ENCODE results near the gene CDADC1.
A peak's percentile ranks its signal among the peaks of the same experiment; 100 is the strongest.

The CDADC1 gene

DNA sequence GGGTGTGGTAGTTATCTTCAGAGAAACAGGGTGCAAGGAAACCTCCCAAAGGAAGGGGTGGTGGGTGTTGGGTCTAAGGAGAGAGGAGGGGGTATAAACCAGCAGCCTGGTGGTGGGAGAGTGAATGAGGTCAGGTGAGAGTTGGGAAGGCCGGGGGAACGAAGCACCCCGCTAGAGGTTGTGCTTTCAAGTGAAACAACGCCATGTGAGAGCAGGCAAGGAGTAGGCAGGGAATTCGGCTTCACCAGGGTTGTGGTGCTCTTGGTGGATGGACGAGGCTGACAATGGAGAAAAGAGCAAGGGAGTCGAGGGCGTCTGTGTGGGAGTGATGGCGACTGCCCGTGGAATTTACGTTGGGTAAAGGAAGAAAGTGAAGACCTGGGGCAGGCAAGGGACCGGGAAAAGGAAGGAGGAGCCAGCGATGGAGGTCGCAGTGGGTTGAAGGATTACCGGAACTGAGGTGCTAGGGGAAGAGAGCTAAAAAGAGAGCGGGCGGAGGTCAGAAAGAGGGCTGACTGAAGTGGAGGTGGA lies 29.7 kb upstream of the CDADC1 start:
- H3K4me3 ChIP-seq (ENCODE audit: low read length in 2 of 2): no peak overlapping the region
- H3K9ac ChIP-seq (ENCODE audit: low read depth in 1 of 2, low read length in 2 of 2): no peak overlapping the region
- H3K36me3 ChIP-seq (ENCODE audit: control insufficient read depth in 2 of 2, insufficient read depth in 2 of 2, low read length in 2 of 2): no peaks in the 10 kb centered on the region
- H3K27ac ChIP-seq (ENCODE audit: low read depth in 2 of 2, low read length in 2 of 2): no peak overlapping the region
- peaks cover 38 to 43% of the 10 kb centered on the region in 2 donors for H3K27me3 ChIP-seq (ENCODE audit: control insufficient read depth in 2 of 2, insufficient read depth in 2 of 2, low read length in 2 of 2)
- no peaks in the 10 kb centered on the region for H3K9me3 ChIP-seq (ENCODE audit: control insufficient read depth in 2 of 2, low read length in 2 of 2)
- H3K4me1 ChIP-seq (ENCODE audit: control insufficient read depth in 2 of 2, insufficient read depth in 2 of 2, low read length in 2 of 2): peaks cover 7 to 15% of the 10 kb centered on the region in 2 donors

DNA sequence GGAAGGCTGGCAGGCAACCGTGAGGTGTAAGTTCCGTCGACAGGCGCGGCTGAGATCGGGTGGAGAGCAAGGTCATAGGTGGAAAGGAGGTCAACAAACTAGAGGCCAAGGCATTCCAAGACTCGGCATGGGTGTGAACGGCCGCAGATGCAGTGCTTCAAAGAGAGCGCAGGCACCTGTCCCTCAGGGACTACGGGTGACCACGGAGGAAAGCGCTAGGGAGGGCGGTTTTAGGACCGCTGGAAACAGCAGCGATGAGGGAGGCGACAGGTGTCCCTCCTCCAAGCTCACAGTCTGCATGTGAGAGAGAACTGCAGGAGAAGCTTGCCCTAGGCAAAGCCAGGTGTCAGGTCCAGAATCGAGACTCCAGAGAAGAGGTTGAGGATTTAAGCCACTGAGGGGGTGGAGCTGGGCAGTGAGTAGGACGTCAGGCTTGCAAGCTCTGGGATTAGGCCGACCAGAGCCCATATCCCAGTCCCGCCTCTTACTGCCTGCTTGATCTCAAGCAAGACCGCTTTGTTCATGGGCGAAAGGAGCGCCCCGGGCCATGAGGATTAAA lies 29.2 kb upstream of the CDADC1 start:
- Histone ChIP-seq H3K4me3 (ENCODE audit: low read length in 2 of 2) (no peak overlapping the region), H3K9me3 (ENCODE audit: control insufficient read depth in 2 of 2, low read length in 2 of 2) (no peaks in the 10 kb centered on the region), H3K4me1 (ENCODE audit: control insufficient read depth in 2 of 2, insufficient read depth in 2 of 2, low read length in 2 of 2) (peaks cover 7 to 15% of the 10 kb centered on the region in 2 donors), H3K27me3 (ENCODE audit: control insufficient read depth in 2 of 2, insufficient read depth in 2 of 2, low read length in 2 of 2) (peaks cover 38 to 43% of the 10 kb centered on the region in 2 donors), H3K36me3 (ENCODE audit: control insufficient read depth in 2 of 2, insufficient read depth in 2 of 2, low read length in 2 of 2) (no peaks in the 10 kb centered on the region), H3K27ac (ENCODE audit: low read depth in 2 of 2, low read length in 2 of 2) (no peak overlapping the region), H3K9ac (ENCODE audit: low read depth in 1 of 2, low read length in 2 of 2) (no peak overlapping the region)

DNA sequence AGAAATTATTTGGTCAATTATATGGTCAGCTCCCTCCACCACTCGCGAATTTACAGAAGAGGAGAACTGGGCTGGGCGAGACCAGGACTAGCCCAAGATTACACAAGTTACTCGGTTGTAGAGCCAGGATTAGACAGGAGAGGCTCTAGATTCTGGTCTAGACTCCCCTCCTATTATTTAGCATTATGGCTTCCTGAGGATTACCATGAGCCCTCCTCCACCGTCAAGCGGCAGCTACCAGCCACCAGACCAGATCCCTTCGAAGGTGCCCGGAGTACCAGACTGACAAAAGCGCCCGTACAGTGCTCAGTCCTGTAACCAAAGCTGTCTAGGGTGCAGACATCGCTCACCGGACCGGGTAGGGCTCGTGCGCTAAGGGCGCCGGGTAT lies 28.1 kb upstream of the CDADC1 start:
- Histone ChIP-seq H3K4me1 (ENCODE audit: control insufficient read depth in 2 of 2, insufficient read depth in 2 of 2, low read length in 2 of 2) (peaks cover 7 to 12% of the 10 kb centered on the region in 2 donors), H3K27ac (ENCODE audit: low read depth in 2 of 2, low read length in 2 of 2) (no peak overlapping the region), H3K36me3 (ENCODE audit: control insufficient read depth in 2 of 2, insufficient read depth in 2 of 2, low read length in 2 of 2) (no peaks in the 10 kb centered on the region), H3K9me3 (ENCODE audit: control insufficient read depth in 2 of 2, low read length in 2 of 2) (no peaks in the 10 kb centered on the region), H3K9ac (ENCODE audit: low read depth in 1 of 2, low read length in 2 of 2) (no peak overlapping the region), H3K27me3 (ENCODE audit: control insufficient read depth in 2 of 2, insufficient read depth in 2 of 2, low read length in 2 of 2) (peaks cover 41 to 43% of the 10 kb centered on the region in 2 donors), H3K4me3 (ENCODE audit: low read length in 2 of 2) (peak overlapping the region; percentile 45 to 46)

DNA sequence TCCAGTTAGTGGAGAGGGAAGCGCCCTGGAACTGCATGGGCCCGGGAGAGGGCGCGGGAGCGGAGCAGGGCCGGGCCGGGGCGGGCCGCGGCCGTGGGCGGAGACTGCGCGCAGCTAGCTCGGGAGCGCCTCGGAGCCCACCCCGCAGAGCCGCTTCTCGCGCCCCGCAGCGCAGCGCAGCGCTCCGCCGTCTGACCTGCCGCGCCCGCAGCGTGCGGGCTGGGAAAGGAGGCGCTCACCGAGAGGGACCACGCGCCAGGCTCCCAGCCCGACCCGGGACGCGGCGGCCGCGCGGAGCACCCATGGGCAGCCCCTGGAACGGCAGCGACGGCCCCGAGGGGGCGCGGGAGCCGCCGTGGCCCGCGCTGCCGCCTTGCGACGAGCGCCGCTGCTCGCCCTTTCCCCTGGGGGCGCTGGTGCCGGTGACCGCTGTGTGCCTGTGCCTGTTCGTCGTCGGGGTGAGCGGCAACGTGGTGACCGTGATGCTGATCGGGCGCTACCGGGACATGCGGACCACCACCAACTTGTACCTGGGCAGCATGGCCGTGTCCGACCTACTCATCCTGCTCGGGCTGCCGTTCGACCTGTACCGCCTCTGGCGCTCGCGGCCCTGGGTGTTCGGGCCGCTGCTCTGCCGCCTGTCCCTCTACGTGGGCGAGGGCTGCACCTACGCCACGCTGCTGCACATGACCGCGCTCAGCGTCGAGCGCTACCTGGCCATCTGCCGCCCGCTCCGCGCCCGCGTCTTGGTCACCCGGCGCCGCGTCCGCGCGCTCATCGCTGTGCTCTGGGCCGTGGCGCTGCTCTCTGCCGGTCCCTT lies 27.5 kb upstream of the CDADC1 start, which contains the start of gene MLNR:
TSS of gene MLNR (plus strand) at position 303 of the 820 bp plus-strand sequence. CDS start at position 303, 0 bp downstream.
- Histone ChIP-seq H3K4me3 (ENCODE audit: low read length in 2 of 2) (peak within 1 kb of the TSS; percentile 45 to 46), H3K27me3 (ENCODE audit: control insufficient read depth in 2 of 2, insufficient read depth in 2 of 2, low read length in 2 of 2) (peaks cover 43 to 44% of the 10 kb centered on the region in 2 donors), H3K4me1 (ENCODE audit: control insufficient read depth in 2 of 2, insufficient read depth in 2 of 2, low read length in 2 of 2) (peaks cover 4 to 9% of the 10 kb centered on the region in 2 donors), H3K9me3 (ENCODE audit: control insufficient read depth in 2 of 2, low read length in 2 of 2) (no peaks in the 10 kb centered on the region), H3K36me3 (ENCODE audit: control insufficient read depth in 2 of 2, insufficient read depth in 2 of 2, low read length in 2 of 2) (no peaks in the 10 kb centered on the region), H3K27ac (ENCODE audit: low read depth in 2 of 2, low read length in 2 of 2) (no peak within 1 kb of the TSS), H3K9ac (ENCODE audit: low read depth in 1 of 2, low read length in 2 of 2) (no peak within 1 kb of the TSS)

DNA sequence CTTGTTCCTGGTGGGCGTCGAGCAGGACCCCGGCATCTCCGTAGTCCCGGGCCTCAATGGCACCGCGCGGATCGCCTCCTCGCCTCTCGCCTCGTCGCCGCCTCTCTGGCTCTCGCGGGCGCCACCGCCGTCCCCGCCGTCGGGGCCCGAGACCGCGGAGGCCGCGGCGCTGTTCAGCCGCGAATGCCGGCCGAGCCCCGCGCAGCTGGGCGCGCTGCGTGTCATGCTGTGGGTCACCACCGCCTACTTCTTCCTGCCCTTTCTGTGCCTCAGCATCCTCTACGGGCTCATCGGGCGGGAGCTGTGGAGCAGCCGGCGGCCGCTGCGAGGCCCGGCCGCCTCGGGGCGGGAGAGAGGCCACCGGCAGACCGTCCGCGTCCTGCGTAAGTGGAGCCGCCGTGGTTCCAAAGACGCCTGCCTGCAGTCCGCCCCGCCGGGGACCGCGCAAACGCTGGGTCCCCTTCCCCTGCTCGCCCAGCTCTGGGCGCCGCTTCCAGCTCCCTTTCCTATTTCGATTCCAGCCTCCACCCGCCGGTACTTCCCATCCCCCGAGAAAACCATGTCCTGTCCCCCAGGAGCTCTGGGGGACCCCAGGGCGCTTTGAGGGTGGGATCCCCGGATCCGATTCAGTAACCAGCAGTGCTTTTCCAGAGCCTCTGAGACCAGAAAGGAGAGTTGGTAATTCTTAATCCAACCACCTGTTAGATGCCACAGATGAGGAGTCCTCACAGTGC lies 26.7 kb upstream of the CDADC1 start:
- H3K27me3 ChIP-seq (ENCODE audit: control insufficient read depth in 2 of 2, insufficient read depth in 2 of 2, low read length in 2 of 2): peaks cover 43 to 44% of the 10 kb centered on the region in 2 donors
- no peak overlapping the region for H3K9ac ChIP-seq (ENCODE audit: low read depth in 1 of 2, low read length in 2 of 2)
- no peaks in the 10 kb centered on the region for H3K9me3 ChIP-seq (ENCODE audit: control insufficient read depth in 2 of 2, low read length in 2 of 2)
- H3K4me3 ChIP-seq (ENCODE audit: low read length in 2 of 2): no peak overlapping the region
- no peaks in the 10 kb centered on the region for H3K36me3 ChIP-seq (ENCODE audit: control insufficient read depth in 2 of 2, insufficient read depth in 2 of 2, low read length in 2 of 2)
- H3K27ac ChIP-seq (ENCODE audit: low read depth in 2 of 2, low read length in 2 of 2): no peak overlapping the region
- H3K4me1 ChIP-seq (ENCODE audit: control insufficient read depth in 2 of 2, insufficient read depth in 2 of 2, low read length in 2 of 2): peaks cover 4 to 9% of the 10 kb centered on the region in 2 donors

DNA sequence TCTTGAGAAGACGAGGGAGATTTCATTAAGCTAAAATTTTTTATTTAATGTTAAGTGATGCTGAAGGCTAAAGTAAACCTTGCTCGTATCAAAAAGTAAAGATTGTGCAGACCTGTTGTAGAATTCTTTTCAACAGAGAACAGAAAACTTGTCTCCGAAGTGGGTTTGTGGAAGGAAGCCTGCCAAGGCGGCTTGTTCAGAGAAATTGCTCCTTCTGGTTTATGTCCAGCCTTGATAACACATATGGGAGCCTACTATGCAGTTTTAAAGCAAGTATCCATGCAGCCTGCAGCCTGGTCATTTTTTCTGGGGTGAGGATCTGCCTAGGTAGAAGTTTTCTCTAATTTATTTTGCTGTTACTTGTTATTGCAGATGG lies 26.1 kb upstream of the CDADC1 start:
- Histone ChIP-seq H3K36me3 (ENCODE audit: control insufficient read depth in 2 of 2, insufficient read depth in 2 of 2, low read length in 2 of 2) (no peaks in the 10 kb centered on the region), H3K27ac (ENCODE audit: low read depth in 2 of 2, low read length in 2 of 2) (no peak overlapping the region), H3K4me1 (ENCODE audit: control insufficient read depth in 2 of 2, insufficient read depth in 2 of 2, low read length in 2 of 2) (peaks cover 4 to 9% of the 10 kb centered on the region in 2 donors), H3K9ac (ENCODE audit: low read depth in 1 of 2, low read length in 2 of 2) (no peak overlapping the region), H3K4me3 (ENCODE audit: low read length in 2 of 2) (no peak overlapping the region), H3K27me3 (ENCODE audit: control insufficient read depth in 2 of 2, insufficient read depth in 2 of 2, low read length in 2 of 2) (peaks cover 43 to 44% of the 10 kb centered on the region in 2 donors), H3K9me3 (ENCODE audit: control insufficient read depth in 2 of 2, low read length in 2 of 2) (no peaks in the 10 kb centered on the region)

DNA sequence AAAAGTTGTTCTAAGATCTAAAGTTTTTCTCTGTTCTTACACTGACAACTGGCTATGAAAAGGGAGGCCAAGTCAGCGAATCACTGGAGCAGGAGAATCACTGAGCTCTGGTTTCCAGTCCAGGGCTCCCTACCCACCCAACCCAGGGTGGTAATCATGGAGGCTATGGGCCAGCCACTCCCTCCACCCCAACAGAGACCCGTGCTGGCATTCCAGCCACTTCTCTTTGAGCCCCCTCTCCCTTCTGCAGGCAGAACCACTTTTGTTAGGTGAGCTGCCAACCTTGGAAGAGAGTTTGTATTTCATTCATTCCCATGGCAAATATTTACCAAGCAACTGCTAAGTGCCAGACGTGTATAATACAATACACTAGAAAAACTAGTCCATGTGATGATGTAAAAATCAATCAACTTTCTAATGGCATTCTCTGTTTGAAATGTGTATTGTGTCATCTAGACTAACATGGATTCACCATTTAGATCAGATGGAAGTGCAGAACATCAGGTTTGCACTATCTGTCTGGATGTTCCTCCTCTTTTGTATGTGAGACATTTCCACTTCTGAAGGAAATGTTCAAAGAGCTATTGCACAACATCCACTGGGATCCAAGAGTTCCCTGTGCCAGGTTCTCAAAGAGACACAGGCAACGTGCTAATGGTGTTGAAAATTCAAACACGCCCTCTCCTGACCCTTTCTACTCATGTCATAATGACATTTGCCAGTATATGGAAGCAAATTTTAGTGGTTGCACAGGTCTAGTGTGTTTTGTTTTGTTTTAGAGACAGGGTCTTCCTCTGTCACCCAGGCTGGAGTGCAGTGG lies 22.3 kb upstream of the CDADC1 start:
- Histone ChIP-seq H3K27me3 (ENCODE audit: control insufficient read depth in 2 of 2, insufficient read depth in 2 of 2, low read length in 2 of 2) (peaks cover 13 to 19% of the 10 kb centered on the region in 2 donors), H3K4me3 (ENCODE audit: low read length in 2 of 2) (no peak overlapping the region), H3K36me3 (ENCODE audit: control insufficient read depth in 2 of 2, insufficient read depth in 2 of 2, low read length in 2 of 2) (no peaks in the 10 kb centered on the region), H3K9me3 (ENCODE audit: control insufficient read depth in 2 of 2, low read length in 2 of 2) (no peaks in the 10 kb centered on the region), H3K27ac (ENCODE audit: low read depth in 2 of 2, low read length in 2 of 2) (no peak overlapping the region), H3K4me1 (ENCODE audit: control insufficient read depth in 2 of 2, insufficient read depth in 2 of 2, low read length in 2 of 2) (peaks cover 1 to 2% of the 10 kb centered on the region in 2 donors), H3K9ac (ENCODE audit: low read depth in 1 of 2, low read length in 2 of 2) (no peak overlapping the region)

DNA sequence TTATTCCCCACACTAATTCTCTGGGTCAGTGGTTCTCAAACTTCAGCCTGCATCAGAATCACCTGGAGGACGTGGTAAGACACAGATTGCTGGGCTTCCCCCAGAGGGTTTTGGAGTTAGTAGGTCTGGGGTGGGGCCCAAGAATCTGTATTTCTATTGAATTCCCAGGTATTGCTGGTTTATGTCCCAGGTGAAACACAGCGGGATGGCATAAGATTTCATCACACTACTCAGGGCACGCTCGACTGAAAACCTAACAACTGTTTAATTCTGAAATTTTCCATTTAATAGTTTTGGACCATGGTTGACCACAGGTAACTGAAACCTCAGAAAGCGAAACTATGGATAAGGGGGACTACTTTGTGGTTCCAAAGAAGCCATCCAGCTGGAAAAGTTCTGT lies 21.1 kb upstream of the CDADC1 start:
- no peak overlapping the region for H3K9ac ChIP-seq (ENCODE audit: low read depth in 1 of 2, low read length in 2 of 2)
- no peaks in the 10 kb centered on the region for H3K4me1 ChIP-seq (ENCODE audit: control insufficient read depth in 2 of 2, insufficient read depth in 2 of 2, low read length in 2 of 2)
- peaks cover 10 to 12% of the 10 kb centered on the region in 2 donors for H3K27me3 ChIP-seq (ENCODE audit: control insufficient read depth in 2 of 2, insufficient read depth in 2 of 2, low read length in 2 of 2)
- no peak overlapping the region for H3K4me3 ChIP-seq (ENCODE audit: low read length in 2 of 2)
- no peak overlapping the region for H3K27ac ChIP-seq (ENCODE audit: low read depth in 2 of 2, low read length in 2 of 2)
- H3K36me3 ChIP-seq (ENCODE audit: control insufficient read depth in 2 of 2, insufficient read depth in 2 of 2, low read length in 2 of 2): no peaks in the 10 kb centered on the region
- no peaks in the 10 kb centered on the region for H3K9me3 ChIP-seq (ENCODE audit: control insufficient read depth in 2 of 2, low read length in 2 of 2)

DNA sequence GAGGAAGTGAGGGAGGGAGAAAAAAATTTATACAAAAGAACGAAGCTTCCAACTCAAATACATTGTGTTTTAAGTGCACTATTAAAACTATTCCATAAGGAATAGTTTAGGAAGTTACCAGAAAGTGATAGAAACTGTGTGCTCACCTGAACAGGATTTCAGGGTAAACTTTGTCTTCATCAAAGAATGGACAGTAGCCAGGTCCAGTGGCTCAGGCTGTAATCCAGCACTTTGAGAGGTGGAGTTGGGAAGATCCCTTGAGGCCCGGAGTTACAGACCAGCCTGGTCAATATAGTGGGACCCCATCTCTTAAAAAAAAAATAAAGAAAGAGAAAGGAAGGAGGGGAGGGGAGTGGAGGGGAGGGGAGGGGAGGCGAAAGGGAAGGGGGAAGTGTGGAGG lies 13.0 kb upstream of the CDADC1 start:
- Histone ChIP-seq H3K27me3 (ENCODE audit: control insufficient read depth in 2 of 2, insufficient read depth in 2 of 2, low read length in 2 of 2) (no peaks in the 10 kb centered on the region), H3K4me3 (ENCODE audit: low read length in 2 of 2) (no peak overlapping the region), H3K9me3 (ENCODE audit: control insufficient read depth in 2 of 2, low read length in 2 of 2) (no peaks in the 10 kb centered on the region), H3K36me3 (ENCODE audit: control insufficient read depth in 2 of 2, insufficient read depth in 2 of 2, low read length in 2 of 2) (no peaks in the 10 kb centered on the region), H3K4me1 (ENCODE audit: control insufficient read depth in 2 of 2, insufficient read depth in 2 of 2, low read length in 2 of 2) (no peaks in the 10 kb centered on the region), H3K27ac (ENCODE audit: low read depth in 2 of 2, low read length in 2 of 2) (no peak overlapping the region), H3K9ac (ENCODE audit: low read depth in 1 of 2, low read length in 2 of 2) (no peak overlapping the region)

Data from mucosa of rectum (tissue), 2 donors.